Esophagus muscularis mucosa (tissue), 4 donors: ENCODE results near the gene MRPS27.

Experiments
- CTCF ChIP-seq, 3 experiments: fragments of 200-600 bp in 2 of 3; fragments of 450-650 bp in 1 of 3; sonication (generic) in 2 of 3; IDR thresholded peaks; one replicate each; pipeline ENCODE4 v1.5.1; 2017 to 2019; ENCODE audit warnings: antibody characterized with exemption in 3 of 3, mild to moderate bottlenecking in 2 of 3, moderate library complexity in 1 of 3
- EP300 ChIP-seq: sonication (generic); formaldehyde crosslinking; IDR thresholded peaks from one replicate; pipeline ENCODE4 v1.6.1; 2017; ENCODE audit warnings: antibody characterized with exemption
- POLR2A ChIP-seq: fragments of 450-650 bp; IDR thresholded peaks from one replicate; pipeline ENCODE4 v1.6.1; 2017; ENCODE audit warnings: antibody characterized with exemption, moderate library complexity, mild to moderate bottlenecking, low read depth

DNA sequence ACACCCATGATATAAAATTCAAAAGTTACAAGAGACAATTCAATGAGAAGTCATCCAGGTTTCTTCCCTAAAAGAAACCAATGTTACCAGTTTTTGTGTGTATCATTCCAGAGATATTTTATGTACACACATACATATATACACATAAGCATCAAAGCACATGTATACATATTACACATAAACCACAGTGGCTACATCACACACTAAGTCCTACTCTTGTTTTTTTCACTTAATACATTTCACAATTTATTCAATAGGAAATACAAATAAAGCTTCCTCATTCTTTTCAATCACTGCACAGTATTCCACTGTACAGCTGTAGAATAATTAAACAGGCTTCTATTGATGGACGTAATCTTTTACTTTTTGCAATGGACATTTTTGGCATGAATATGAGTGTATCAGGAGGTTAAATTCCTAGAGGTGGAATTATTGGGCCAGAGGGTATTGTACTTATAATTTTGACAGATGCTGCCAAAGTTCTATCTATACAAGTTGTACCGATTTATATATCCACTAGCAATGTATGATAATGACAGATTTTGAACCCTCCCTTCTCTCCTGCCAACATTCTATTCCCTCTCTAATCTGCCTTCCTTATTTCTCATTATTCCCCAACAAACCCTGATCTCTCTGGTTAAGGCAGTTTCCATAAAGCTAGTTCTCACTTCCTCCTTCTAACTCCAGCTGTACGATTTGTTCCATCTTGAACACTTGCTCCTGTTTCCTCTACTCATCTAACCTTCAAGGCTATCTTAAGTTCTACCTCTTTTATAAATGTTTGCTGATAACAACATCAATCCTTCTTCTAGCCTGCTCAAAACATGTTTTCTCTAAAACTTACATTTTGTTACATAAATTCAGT is 35.2 kb downstream of the MRPS27 start:
- TF ChIP-seq EP300 (no peak), CTCF (IDR thresholded peaks at IDR 0.05) (no peak), POLR2A (no peak)
